Keratinocyte (primary cell): Measurements from ENCODE around the gene RRP12. TPM values are rescaled to one million over a fixed set of nuclear protein-coding genes. Genes with fewer than 3 reads are reported as not detected.

Source experiments
- DNase-seq: peaks from one replicate; pipeline ENCODE4 v3.0.0-alpha.2; 2011; ENCODE audit warnings: low read depth, missing footprints, low spot score
- FAIRE-seq: peaks from 2 replicates; lab custom pipeline; 2011; peaks lifted over from hg19 to GRCh38; lab: Jason Lieb, UNC
- H2AFZ ChIP-seq: 2 replicates; pipeline ENCODE4 v1.6.0; 2012; ENCODE audit warnings: low read length, control low read depth, inconsistent platforms; ENCODE audit not compliant: control insufficient read depth
- H3K27ac ChIP-seq: 2 replicates; pipeline ENCODE4 v1.5.1; 2011; ENCODE audit warnings: low read length; ENCODE audit not compliant: control insufficient read depth, insufficient read depth
- H3K27me3 ChIP-seq: 3 replicates; pipeline ENCODE4 v1.6.0; 2011; ENCODE audit warnings: low read length; ENCODE audit not compliant: control insufficient read depth, insufficient read depth; ENCODE audit errors: extremely low read depth
- H3K36me3 ChIP-seq, 2 experiments: 2 replicates in 1 of 2; 3 replicates in 1 of 2; pipeline ENCODE4 v1.5.1; 2011; ENCODE audit warnings: low read length in 2 of 2, mild to moderate bottlenecking in 1 of 2; ENCODE audit not compliant: control insufficient read depth in 2 of 2, insufficient read depth in 2 of 2; ENCODE audit errors: extremely low read depth in 1 of 2
- H3K4me1 ChIP-seq: 3 replicates; pipeline ENCODE4 v1.5.1; 2011; ENCODE audit warnings: low read length; ENCODE audit not compliant: control insufficient read depth, insufficient read depth; ENCODE audit errors: extremely low read depth
- H3K4me2 ChIP-seq: 3 replicates; pipeline ENCODE4 v1.6.0; 2011; ENCODE audit warnings: low read depth, low read length; ENCODE audit not compliant: control insufficient read depth, insufficient read depth; ENCODE audit errors: extremely low read depth
- H3K4me3 ChIP-seq, 3 experiments: fragments of 200-600 bp in 1 of 3; sonication (generic) in 1 of 3; 2 replicates in 2 of 3; 3 replicates in 1 of 3; pipeline ENCODE4 v1.5.1; 2011 to 2016; ENCODE audit warnings: low read length in 3 of 3, mild to moderate bottlenecking in 3 of 3, control low read depth in 2 of 3, inconsistent platforms in 1 of 3, low read depth in 1 of 3, mixed read lengths in 1 of 3, mixed run types in 1 of 3, moderate library complexity in 1 of 3; ENCODE audit not compliant: control insufficient read depth in 2 of 3, insufficient read depth in 2 of 3; ENCODE audit errors: extremely low read depth in 1 of 3
- H3K79me2 ChIP-seq: 2 replicates; pipeline ENCODE4 v1.6.0; 2012; ENCODE audit warnings: low read length; ENCODE audit not compliant: control insufficient read depth, insufficient read depth
- H3K9ac ChIP-seq: 3 replicates; pipeline ENCODE4 v1.6.0; 2011; ENCODE audit warnings: low read length; ENCODE audit not compliant: control insufficient read depth, insufficient read depth; ENCODE audit errors: extremely low read depth
- H3K9me1 ChIP-seq: 3 replicates; pipeline ENCODE4 v1.6.0; 2011; ENCODE audit warnings: low read length; ENCODE audit not compliant: control insufficient read depth, insufficient read depth; ENCODE audit errors: extremely low read depth
- H3K9me3 ChIP-seq: 2 replicates; pipeline ENCODE4 v1.5.1; 2012; ENCODE audit warnings: low read depth, low read length; ENCODE audit not compliant: control insufficient read depth
- H4K20me1 ChIP-seq: 3 replicates; pipeline ENCODE4 v1.6.0; 2011; ENCODE audit warnings: low read length; ENCODE audit not compliant: control insufficient read depth, insufficient read depth; ENCODE audit errors: extremely low read depth
- EZH2 ChIP-seq: IDR thresholded peaks from one replicate; pipeline ENCODE4 v1.6.1; 2012; ENCODE audit warnings: inconsistent platforms, mild to moderate bottlenecking, low read length, moderate library complexity
- dilution Hi-C: fragments of 300-500 bp; cut with MboI; formaldehyde crosslinking; loops from one replicate; pipeline ENCODE4 v1.7.0; 2020; ENCODE audit warnings: low sequenced_read_pairs; ENCODE audit not compliant: extremely low pct_ligation_motif_present
- polyA plus RNA-seq, 5 experiments: library from polyadenylated mRNA; depleted of rRNA in 3 of 5; stranded (reverse) in 3 of 5; stranded (forward) in 1 of 5; unstranded in 1 of 5; fragments of >200 nt; gene quantifications; 1 replicate in 1 of 5; 2 replicates in 3 of 5; 3 replicates in 1 of 5; pipeline versions ENCODE4 v1.2.1 to v1.2.3, GENCODE V29; 2011 to 2012; ENCODE audit warnings: missing spikeins in 2 of 5, low read depth in 1 of 5, low replicate concordance in 1 of 5
- TF ChIP-seq, protein P1 (sequence below), 3 experiments: IDR thresholded peaks in 1 of 3; conservative IDR thresholded peaks in 1 of 3; optimal IDR thresholded peaks in 1 of 3; 2 replicates in 2 of 3; 3 replicates in 1 of 3; pipeline versions ENCODE3 to v1.5.1; 2011; ENCODE audit warnings: low read length in 3 of 3, mild to moderate bottlenecking in 3 of 3, moderate library complexity in 2 of 3, control low read depth in 1 of 3, inconsistent platforms in 1 of 3; ENCODE audit not compliant: insufficient read depth in 2 of 3; ENCODE audit errors: extremely low read depth in 1 of 3

The RRP12 gene
- polyA plus RNA-seq, 1 donor (not counting 4 experiments of a cell fraction or from before 2014, with no cell fraction given), result 14.8 TPM

DNA sequence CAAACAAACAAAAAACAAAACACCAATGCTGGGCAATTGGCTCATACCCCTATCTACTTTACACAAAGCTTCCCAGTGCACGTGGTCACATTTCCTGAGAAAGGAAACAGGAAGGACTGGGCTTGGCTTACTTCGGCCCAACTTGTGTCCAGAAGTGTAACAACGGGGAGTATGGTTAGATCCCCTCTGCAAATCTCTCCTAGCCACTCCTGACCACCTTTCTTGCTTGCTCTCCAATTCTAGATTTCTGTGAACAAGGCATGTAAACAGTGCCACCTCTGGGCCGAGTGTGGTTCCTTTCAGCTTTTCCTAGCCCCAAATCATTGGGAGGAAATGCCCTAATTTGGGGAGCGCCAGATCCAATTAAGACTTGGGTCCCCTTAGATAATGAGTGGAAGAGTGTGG lies 45.6 kb downstream of the RRP12 start:
- H3K27me3 ChIP-seq, result no peaks in the 10 kb centered on the region
- no peak overlapping the region for H3K27ac ChIP-seq
- no peaks in the 10 kb centered on the region for H4K20me1 ChIP-seq
- H3K4me1 ChIP-seq, result no peaks in the 10 kb centered on the region
- peaks cover 37 to 41% of the 10 kb centered on the region in 2 experiments for H3K36me3 ChIP-seq
- H2AFZ ChIP-seq, result no peak overlapping the region
- dilution Hi-C loops, result no loop called here
- H3K4me2 ChIP-seq, result no peak overlapping the region
- FAIRE-seq (no peak), DNase-seq (no peak)
- H3K4me3 ChIP-seq, result no peak overlapping the region
- H3K79me2 ChIP-seq, result no peaks in the 10 kb centered on the region
- no peaks in the 10 kb centered on the region for H3K9me3 ChIP-seq
- no peaks in the 10 kb centered on the region for H3K9me1 ChIP-seq
- H3K9ac ChIP-seq, result no peak overlapping the region
- no peak for TF ChIP-seq EZH2
- TF ChIP-seq, protein P1, sequence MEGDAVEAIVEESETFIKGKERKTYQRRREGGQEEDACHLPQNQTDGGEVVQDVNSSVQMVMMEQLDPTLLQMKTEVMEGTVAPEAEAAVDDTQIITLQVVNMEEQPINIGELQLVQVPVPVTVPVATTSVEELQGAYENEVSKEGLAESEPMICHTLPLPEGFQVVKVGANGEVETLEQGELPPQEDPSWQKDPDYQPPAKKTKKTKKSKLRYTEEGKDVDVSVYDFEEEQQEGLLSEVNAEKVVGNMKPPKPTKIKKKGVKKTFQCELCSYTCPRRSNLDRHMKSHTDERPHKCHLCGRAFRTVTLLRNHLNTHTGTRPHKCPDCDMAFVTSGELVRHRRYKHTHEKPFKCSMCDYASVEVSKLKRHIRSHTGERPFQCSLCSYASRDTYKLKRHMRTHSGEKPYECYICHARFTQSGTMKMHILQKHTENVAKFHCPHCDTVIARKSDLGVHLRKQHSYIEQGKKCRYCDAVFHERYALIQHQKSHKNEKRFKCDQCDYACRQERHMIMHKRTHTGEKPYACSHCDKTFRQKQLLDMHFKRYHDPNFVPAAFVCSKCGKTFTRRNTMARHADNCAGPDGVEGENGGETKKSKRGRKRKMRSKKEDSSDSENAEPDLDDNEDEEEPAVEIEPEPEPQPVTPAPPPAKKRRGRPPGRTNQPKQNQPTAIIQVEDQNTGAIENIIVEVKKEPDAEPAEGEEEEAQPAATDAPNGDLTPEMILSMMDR (optimal IDR thresholded peaks at IDR 0.05 in 1 of 3, IDR thresholded peaks at IDR 0.05 in 1 of 3, conservative IDR thresholded peaks at IDR 0.05 in 1 of 3; ENCODE audit: extremely low read depth in 1 of 3, insufficient read depth in 2 of 3, low read length in 3 of 3), result peak in 1 of 3 experiments; percentile 31

DNA sequence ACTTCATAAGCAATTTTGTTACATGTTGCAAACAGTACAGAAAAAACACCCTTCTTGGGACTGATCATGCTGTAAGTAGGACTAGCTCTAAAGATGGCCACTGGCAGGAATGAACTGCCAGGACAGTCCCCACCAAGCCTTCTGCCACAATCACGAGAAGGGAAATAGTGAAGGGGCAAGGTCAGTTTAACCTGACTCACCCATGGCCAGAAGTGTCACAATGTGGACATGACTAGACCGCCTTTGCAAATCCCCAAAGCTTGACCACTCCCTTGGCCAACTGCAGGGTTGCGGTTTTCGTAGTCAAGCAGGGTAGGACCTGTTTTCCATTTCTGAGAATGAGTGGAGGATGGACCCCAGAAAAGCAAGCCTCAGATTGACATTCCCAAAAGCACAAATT lies 47.2 kb downstream of the RRP12 start:
- no peak overlapping the region for H3K27ac ChIP-seq
- no peak overlapping the region for H3K9ac ChIP-seq
- dilution Hi-C loops, result no loop called here
- H3K4me2 ChIP-seq, result no peak overlapping the region
- H3K79me2 ChIP-seq, result no peaks in the 10 kb centered on the region
- TF ChIP-seq EZH2, result no peak
- TF ChIP-seq, protein P1 (optimal IDR thresholded peaks at IDR 0.05 in 1 of 3, IDR thresholded peaks at IDR 0.05 in 1 of 3, conservative IDR thresholded peaks at IDR 0.05 in 1 of 3; ENCODE audit: extremely low read depth in 1 of 3, insufficient read depth in 2 of 3, low read length in 3 of 3), result no peak
- peaks cover 26 to 28% of the 10 kb centered on the region in 2 experiments for H3K36me3 ChIP-seq
- DNase-seq, result no peak
- no peaks in the 10 kb centered on the region for H3K4me1 ChIP-seq
- FAIRE-seq, result no peak
- H3K9me3 ChIP-seq, result no peaks in the 10 kb centered on the region
- no peaks in the 10 kb centered on the region for H3K27me3 ChIP-seq
- H2AFZ ChIP-seq, result no peak overlapping the region
- no peak overlapping the region for H3K4me3 ChIP-seq
- H4K20me1 ChIP-seq, result no peaks in the 10 kb centered on the region
- no peaks in the 10 kb centered on the region for H3K9me1 ChIP-seq
